Caco-2 (cell line): ENCODE results near the gene HBZ. TPM values are rescaled to one million over a fixed set of nuclear protein-coding genes. Genes with fewer than 3 reads are reported as not detected.

Source experiments
- BruUV-seq: library from RNA; stranded (reverse); fragments of 400-500 nt; replicated peaks from 2 replicates; lab custom pipeline; 2021; lab: Mats Ljungman, UMichigan
- CTCF ChIA-PET: fragments of 300-600 bp; sonication (Branson Sonifier 250); formaldehyde crosslinking; loops from one replicate; lab custom pipeline; 2022; ENCODE audit warnings: antibody characterized with exemption; lab: Charles Lee
- POLR2A ChIA-PET: fragments of 300-600 bp; sonication (Branson Sonifier 250); formaldehyde crosslinking; loops from one replicate; lab custom pipeline; 2022; ENCODE audit warnings: antibody characterized with exemption; lab: Charles Lee
- DNase-seq, 2 experiments: peaks; one replicate each; pipeline versions ENCODE4 v3.0.0 to v3.0.0-alpha.2; 2020 to 2022
- H3K27me3 ChIP-seq: replicated peaks from 2 replicates; pipeline ENCODE4 v1.6.0; 2011; ENCODE audit warnings: low read length; ENCODE audit not compliant: control insufficient read depth, insufficient read depth
- H3K36me3 ChIP-seq: 2 replicates; pipeline ENCODE4 v1.5.1; 2011; ENCODE audit warnings: low read length; ENCODE audit not compliant: control insufficient read depth, insufficient read depth
- H3K4me1 ChIP-seq: fragments of 250-450 bp; sonication (Bioruptor Pico); 2 replicates; pipeline ENCODE4 v1.5.1; 2020; ENCODE audit warnings: mild to moderate bottlenecking
- H3K4me3 ChIP-seq: 2 replicates; pipeline ENCODE4 v1.5.1; 2011; ENCODE audit warnings: low read depth, mild to moderate bottlenecking, control low read depth, low read length
- H3K9me3 ChIP-seq: fragments of 250-450 bp; sonication (Bioruptor Pico); 2 replicates; pipeline ENCODE4 v1.5.1; 2020; ENCODE audit warnings: mild to moderate bottlenecking, moderate library complexity
- H3K27ac Mint-ChIP-seq: one replicate; pipeline ENCODE4 v1.8.0; 2022; ENCODE audit warnings: mixed read lengths; ENCODE audit not compliant: unreplicated experiment
- H3K27me3 Mint-ChIP-seq: one replicate; pipeline ENCODE4 v1.8.0; 2022; ENCODE audit warnings: mixed read lengths; ENCODE audit not compliant: insufficient read depth, unreplicated experiment
- H3K36me3 Mint-ChIP-seq: one replicate; pipeline ENCODE4 v1.8.0; 2022; ENCODE audit warnings: mild to moderate bottlenecking, mixed read lengths; ENCODE audit not compliant: insufficient read depth, unreplicated experiment
- H3K4me1 Mint-ChIP-seq: one replicate; pipeline ENCODE4 v1.8.0; 2022; ENCODE audit warnings: low read depth, mixed read lengths; ENCODE audit not compliant: unreplicated experiment
- H3K4me3 Mint-ChIP-seq: one replicate; pipeline ENCODE4 v1.8.0; 2022; ENCODE audit warnings: mild to moderate bottlenecking, moderate library complexity, mixed read lengths; ENCODE audit not compliant: unreplicated experiment
- H3K9me3 Mint-ChIP-seq: one replicate; pipeline ENCODE4 v1.8.0; 2022; ENCODE audit warnings: mixed read lengths; ENCODE audit not compliant: unreplicated experiment
- CTCF ChIP-seq, 2 experiments: fragments of 200-600 bp in 1 of 2; IDR thresholded peaks; 1 replicate in 1 of 2; 2 replicates in 1 of 2; pipeline versions ENCODE4 v1.5.1 to v1.8.0; 2011 to 2022; ENCODE audit warnings: antibody characterized with exemption in 1 of 2, control low read depth in 1 of 2, inconsistent platforms in 1 of 2, low read depth in 1 of 2, low read length in 1 of 2, mild to moderate bottlenecking in 1 of 2, moderate library complexity in 1 of 2; ENCODE audit not compliant: insufficient read depth in 1 of 2, severe bottlenecking in 1 of 2, unreplicated experiment in 1 of 2
- intact Hi-C: fragments of 100-400 bp; cut with micrococcal nuclease; formaldehyde crosslinking; loops from one replicate; pipeline ENCODE4 v1.10.0; 2022; ENCODE audit not compliant: unreplicated experiment
- total RNA-seq: library from RNA; stranded (reverse); gene quantifications from 2 replicates; pipeline ENCODE4 v1.2.3, GENCODE V29; 2022

The HBZ gene
- total RNA-seq, 1 experiment from 2014 or later, result not detected

GRCh38 chr16:143456-143855 lies 9.0 kb upstream of the HBZ start:
- Histone ChIP-seq H3K4me1 (0 out of 2 replicates have a peak, but pooled peaks cover 5% of the 10 kb centered on the region), H3K9me3 (no peaks in the 10 kb centered on the region), H3K4me3 (no peak overlapping the region), H3K27me3 (no peaks in the 10 kb centered on the region; the same call in 1 of the 2 replicates), H3K36me3 (no peaks in the 10 kb centered on the region)
- BruUV-seq, result no TSS peak
- TF ChIP-seq CTCF (IDR thresholded peaks at IDR 0.05; ENCODE audit: insufficient read depth in 1 of 2, low read depth in 1 of 2, low read length in 1 of 2, severe bottlenecking in 1 of 2, unreplicated experiment in 1 of 2), result no peak
- Mint-ChIP-seq H3K27me3 (no peaks in the 10 kb centered on the region), H3K4me3 (no peak overlapping the region), H3K36me3 (peaks cover 6% of the 10 kb centered on the region), H3K9me3 (no peaks in the 10 kb centered on the region), H3K27ac (no peak overlapping the region), H3K4me1 (peaks cover 5% of the 10 kb centered on the region)
- POLR2A ChIA-PET, result interaction anchor here (0.6 kb wide), 1 partner anchor 172 kb away, joined by 10 read pairs; no protein-coding TSS in a partner anchor
- CTCF ChIA-PET, result no interaction called here
- intact Hi-C loops, result no loop called here
- DNase-seq, result no peak

GRCh38 chr16:144797-145252 lies 7.6 kb upstream of the HBZ start:
- intact Hi-C loops, result no loop called here
- no peak overlapping the region for H3K4me3 ChIP-seq
- Mint-ChIP-seq H3K4me3 (no peak overlapping the region), H3K9me3 (no peaks in the 10 kb centered on the region), H3K27ac (no peak overlapping the region), H3K27me3 (no peaks in the 10 kb centered on the region), H3K36me3 (no peaks in the 10 kb centered on the region), H3K4me1 (peaks cover 5% of the 10 kb centered on the region)
- no TSS peak for BruUV-seq
- ChIA-PET POLR2A (no interaction called here), CTCF (no interaction called here)
- no peak for DNase-seq
- no peak for TF ChIP-seq CTCF (IDR thresholded peaks at IDR 0.05; ENCODE audit: insufficient read depth in 1 of 2, low read depth in 1 of 2, low read length in 1 of 2, severe bottlenecking in 1 of 2, unreplicated experiment in 1 of 2)
- 0 out of 2 replicates have a peak, but pooled peaks cover 5% of the 10 kb centered on the region for H3K4me1 ChIP-seq
- H3K9me3 ChIP-seq, result no peaks in the 10 kb centered on the region
- no peaks in the 10 kb centered on the region for H3K36me3 ChIP-seq
- no peaks in the 10 kb centered on the region; the same call in 1 of the 2 replicates for H3K27me3 ChIP-seq

GRCh38 chr16:146646-147045 lies 5.8 kb upstream of the HBZ start:
- DNase-seq, result no peak
- POLR2A ChIA-PET, result no interaction called here
- Mint-ChIP-seq H3K27ac (no peak overlapping the region), H3K4me1 (peaks cover 5% of the 10 kb centered on the region), H3K27me3 (no peaks in the 10 kb centered on the region), H3K4me3 (no peak overlapping the region), H3K9me3 (no peaks in the 10 kb centered on the region), H3K36me3 (no peaks in the 10 kb centered on the region)
- H3K4me3 ChIP-seq, result no peak overlapping the region
- H3K4me1 ChIP-seq, result 0 out of 2 replicates have a peak, but pooled peaks cover 5% of the 10 kb centered on the region
- intact Hi-C loops, result no loop called here
- H3K36me3 ChIP-seq, result no peaks in the 10 kb centered on the region
- no peaks in the 10 kb centered on the region for H3K9me3 ChIP-seq
- no peaks in the 10 kb centered on the region; the same call in 1 of the 2 replicates for H3K27me3 ChIP-seq
- BruUV-seq, result no TSS peak
- TF ChIP-seq CTCF (IDR thresholded peaks at IDR 0.05; ENCODE audit: insufficient read depth in 1 of 2, low read depth in 1 of 2, low read length in 1 of 2, severe bottlenecking in 1 of 2, unreplicated experiment in 1 of 2), result no peak
- CTCF ChIA-PET, result no interaction called here
